GM23338 (cell line): ENCODE results near the gene ZNRF1. TPM values are rescaled to one million over a fixed set of nuclear protein-coding genes. Genes with fewer than 3 reads are reported as not detected.

Experiments
- ATAC-seq: fragments of 200-7000 bp; cut with Tn5 transposase; 3 replicates; pipeline ENCODE4 v1.9.1; 2020
- DNase-seq: peaks from one replicate; pipeline ENCODE4 v3.0.0-alpha.2; 2015; ENCODE audit warnings: low spot score
- H2AFZ ChIP-seq: fragments of 200-600 bp; sonication (generic); 2 replicates; pipeline ENCODE4 v1.8.0; 2016; ENCODE audit warnings: antibody characterized with exemption, mild to moderate bottlenecking, moderate library complexity
- H3F3A ChIP-seq: fragments of 200-600 bp; sonication (generic); replicated peaks from 2 replicates; pipeline ENCODE4 v1.8.0; 2017; ENCODE audit warnings: antibody characterized with exemption, mixed run types, low read depth
- H3K27ac ChIP-seq: fragments of 200-600 bp; sonication (generic); 2 replicates; pipeline ENCODE4 v1.6.1; 2016; ENCODE audit warnings: low read depth
- H3K27me3 ChIP-seq: fragments of 200-600 bp; sonication (generic); 2 replicates; pipeline ENCODE4 v1.8.0; 2016; ENCODE audit warnings: mild to moderate bottlenecking, mixed run types, moderate library complexity; ENCODE audit not compliant: insufficient read depth
- H3K36me3 ChIP-seq: fragments of 200-600 bp; sonication (generic); 2 replicates; pipeline ENCODE4 v1.8.0; 2016; ENCODE audit warnings: mild to moderate bottlenecking; ENCODE audit not compliant: insufficient read depth
- H3K4me1 ChIP-seq: fragments of 200-600 bp; sonication (generic); 2 replicates; pipeline ENCODE4 v1.8.0; 2016; ENCODE audit warnings: mild to moderate bottlenecking, moderate library complexity; ENCODE audit not compliant: insufficient read depth
- H3K4me2 ChIP-seq: fragments of 200-600 bp; sonication (generic); 2 replicates; pipeline ENCODE4 v1.7.1; 2017; ENCODE audit warnings: mixed run types
- H3K4me3 ChIP-seq: fragments of 200-600 bp; sonication (generic); 2 replicates; pipeline ENCODE4 v1.6.1; 2016; ENCODE audit warnings: mixed run types
- H3K79me2 ChIP-seq: fragments of 200-600 bp; sonication (generic); replicated peaks from 2 replicates; pipeline ENCODE4 v1.8.0; 2017; ENCODE audit warnings: mild to moderate bottlenecking; ENCODE audit not compliant: insufficient read depth
- H3K9me2 ChIP-seq: fragments of 200-600 bp; sonication (generic); 2 replicates; pipeline ENCODE4 v1.8.0; 2017; ENCODE audit not compliant: insufficient read depth
- H4K20me1 ChIP-seq: fragments of 200-600 bp; sonication (generic); replicated peaks from 2 replicates; pipeline ENCODE4 v1.8.0; 2017; ENCODE audit warnings: mild to moderate bottlenecking; ENCODE audit not compliant: insufficient read depth
- H3K27ac Mint-ChIP-seq: 2 replicates; pipeline ENCODE4 v1.8.0; 2020; ENCODE audit warnings: inconsistent platforms, mild to moderate bottlenecking, moderate library complexity, mixed read lengths
- H3K27me3 Mint-ChIP-seq: 3 replicates; pipeline ENCODE4 v1.8.0; 2022; ENCODE audit warnings: low read depth, mild to moderate bottlenecking, moderate library complexity, mixed read lengths, inconsistent platforms; ENCODE audit not compliant: insufficient read depth, poor library complexity
- H3K36me3 Mint-ChIP-seq: 3 replicates; pipeline ENCODE4 v1.8.0; 2021; ENCODE audit warnings: low read depth, mild to moderate bottlenecking, inconsistent platforms, moderate library complexity, mixed read lengths
- H3K4me1 Mint-ChIP-seq: 3 replicates; pipeline ENCODE4 v1.8.0; 2020; ENCODE audit warnings: mild to moderate bottlenecking, inconsistent platforms, mixed read lengths
- H3K4me3 Mint-ChIP-seq: 3 replicates; pipeline ENCODE4 v1.8.0; 2021; ENCODE audit warnings: moderate library complexity, mild to moderate bottlenecking, inconsistent platforms, mixed read lengths
- H3K9me3 Mint-ChIP-seq: 3 replicates; pipeline ENCODE4 v1.8.0; 2020; ENCODE audit warnings: moderate library complexity, mild to moderate bottlenecking, inconsistent platforms, mixed read lengths
- CREB1 ChIP-seq: fragments of 250-450 bp; sonication (Bioruptor Pico); IDR thresholded peaks from 2 replicates; pipeline ENCODE4 v1.5.0; 2020; ENCODE audit warnings: low read depth, mild to moderate bottlenecking, moderate library complexity
- CTCF ChIP-seq, 2 experiments: fragments of 200-600 bp in 1 of 2; sonication (generic) in 1 of 2; conservative IDR thresholded peaks; 2 replicates each; pipeline versions ENCODE4 v1.5.1 to v1.6.1; 2016 to 2017; ENCODE audit warnings: antibody characterized with exemption in 2 of 2, low read depth in 2 of 2, mild to moderate bottlenecking in 2 of 2, moderate library complexity in 1 of 2
- EZH2phosphoT487 ChIP-seq: fragments of 200-600 bp; sonication (generic); IDR thresholded peaks from one replicate; pipeline ENCODE4 v1.8.1; 2018; ENCODE audit warnings: antibody characterized with exemption; ENCODE audit not compliant: unreplicated experiment
- JUNB ChIP-seq: IDR thresholded peaks from one replicate; pipeline ENCODE4 v1.6.1; 2016; ENCODE audit warnings: antibody characterized with exemption; ENCODE audit not compliant: unreplicated experiment
- NANOG ChIP-seq: IDR thresholded peaks from 2 replicates; pipeline ENCODE4 v1.6.1; 2016; ENCODE audit warnings: antibody characterized with exemption, borderline replicate concordance
- STAT1 ChIP-seq: IDR thresholded peaks from one replicate; pipeline ENCODE4 v1.6.1; 2016; ENCODE audit warnings: antibody characterized with exemption; ENCODE audit not compliant: unreplicated experiment
- ZNF114 ChIP-seq: fragments of 250-450 bp; sonication (Bioruptor Pico); IDR thresholded peaks from 2 replicates; pipeline ENCODE4 v1.5.0; 2020; ENCODE audit warnings: mild to moderate bottlenecking, moderate library complexity
- ZNF331 ChIP-seq: fragments of 250-450 bp; sonication (Bioruptor Pico); IDR thresholded peaks from 2 replicates; pipeline ENCODE4 v1.5.0; 2020; ENCODE audit warnings: low read depth, mild to moderate bottlenecking, moderate library complexity
- ZNF462 ChIP-seq: fragments of 250-450 bp; sonication (Bioruptor Pico); IDR thresholded peaks from 2 replicates; pipeline ENCODE4 v1.5.0; 2020; ENCODE audit warnings: mild to moderate bottlenecking, moderate library complexity
- polyA plus RNA-seq: library from polyadenylated mRNA; unstranded; fragments of >200 nt; fragmentation: Nextera tagmentation; extraction: Ambion mirVana; gene quantifications from 2 replicates; pipeline ENCODE4 v1.2.1, GENCODE V29; 2016
- total RNA-seq: library from RNA; depleted of rRNA; stranded (reverse); fragments of >200 nt; shearing (Covaris generic); gene quantifications from 2 replicates; pipeline ENCODE4 v1.2.3, GENCODE V29; 2014

The ZNRF1 gene
- total and polyA plus RNA-seq, 2 experiments from 2014 or later = 22.4 to 42.1 TPM

GRCh38 chr16:75099738-75100602 lies 101.1 kb downstream of the ZNRF1 start (continued):
- TF ChIP-seq CTCF (conservative IDR thresholded peaks at IDR 0.05; ENCODE audit: low read depth in 2 of 2) (no peak), EZH2phosphoT487 (no peak), NANOG (no peak), STAT1 (no peak), CREB1 (CRISPR knock-in tag) (no peak), JUNB (no peak)

GRCh38 chr16:75100603-75100990 lies 101.8 kb downstream of the ZNRF1 start:
- H4K20me1 ChIP-seq = peaks cover 8% of the 10 kb centered on the region; the same call in 1 of the 2 replicates

More at GRCh38 chr16:75100603-75100990, 101.8 kb downstream of the ZNRF1 start:
- no peak overlapping the region for H3K4me2 ChIP-seq
- peaks cover 2% of the 10 kb centered on the region; the same call in 1 of the 2 replicates for H3F3A ChIP-seq
- H3K36me3 ChIP-seq = no peaks in the 10 kb centered on the region
- H3K79me2 ChIP-seq = peaks cover 15% of the 10 kb centered on the region
- TF ChIP-seq STAT1 (no peak), EZH2phosphoT487 (no peak), CTCF (conservative IDR thresholded peaks at IDR 0.05; ENCODE audit: low read depth in 2 of 2) (no peak), JUNB (no peak), ZNF114 (CRISPR knock-in tag) (no peak), ZNF331 (no peak), ZNF462 (no peak), CREB1 (CRISPR knock-in tag) (no peak)
- peaks cover 21% of the 10 kb centered on the region for H3K27me3 Mint-ChIP-seq
- H3K9me2 ChIP-seq = no peaks in the 10 kb centered on the region
- peaks cover 15% of the 10 kb centered on the region; the same call in 2 of the 3 replicates for H3K36me3 Mint-ChIP-seq
- ATAC-seq (no peak), DNase-seq (no peak)
- H3K27ac ChIP-seq = no peak overlapping the region; the same call in 1 of the 2 replicates
- peaks cover 52% of the 10 kb centered on the region for H3K4me1 Mint-ChIP-seq
- no peak overlapping the region for H3K4me3 ChIP-seq
- H2AFZ ChIP-seq = no peak overlapping the region
- H3K27me3 ChIP-seq = no peaks in the 10 kb centered on the region
- H3K9me3 Mint-ChIP-seq = no peaks in the 10 kb centered on the region
- H3K27ac Mint-ChIP-seq = peak overlapping the region; percentile 80
- H3K4me1 ChIP-seq = peaks cover 37% of the 10 kb centered on the region
- no peak overlapping the region for H3K4me3 Mint-ChIP-seq
